ENCODE measurements around the gene MTA1. TPM values are rescaled to one million over a fixed set of nuclear protein-coding genes. Genes with fewer than 3 reads are reported as not detected.
A peak's percentile ranks its signal among the peaks of the same experiment; 100 is the strongest.

MTA1 gene
- total and polyA plus RNA-seq, 8 donors, result 24.9 to 183 (median 54.1) TPM

GRCh38 chr14:105490572-105491365 lies 71.1 kb downstream of the MTA1 start, which contains the start of gene TEDC1:
Gene TEDC1, plus strand, starts transcription at chr14:105491246. Its CDS starts 130 bp downstream, at chr14:105491376.
- TF ChIP-seq POLR2A (IDR thresholded peaks at IDR 0.05) (no peak), POLR2AphosphoS5 (IDR thresholded peaks at IDR 0.05) (peak; percentile 43 to 72 (median 63)), CTCF (IDR thresholded peaks at IDR 0.05) (peak in 5 of 7 experiments; percentile 48 to 94 (median 76)), EP300 (IDR thresholded peaks at IDR 0.05) (no peak)
- H3K9me3 ChIP-seq, result no peaks in the 10 kb centered on the region
- DNase-seq, result peak; percentile 100
- peak within 1 kb of the TSS; percentile 70 to 91 (median 78) for H3K4me3 ChIP-seq
- intact Hi-C loops (cut with DNase I; ENCODE audit: low total_unique reads), result no loop called here
- H3K36me3 ChIP-seq, result no peaks in the 10 kb centered on the region
- H3K27me3 ChIP-seq, result peaks cover 0 to 32% (median 10%) of the 10 kb centered on the region in 3 donors
- H3K4me1 ChIP-seq, result peaks cover 42 to 64% (median 60%) of the 10 kb centered on the region in 4 donors
- 0 to 1% (median 0%) methylated on average over 28 to 94 of the region's 94 CpGs for WGBS, 5 donors
- H3K27ac ChIP-seq, result peak within 1 kb of the TSS; percentile 94 to 97 (median 95)

- H3K36me3 ChIP-seq, result no peaks in the 10 kb centered on the region
- peaks cover 0 to 25% (median 9%) of the 10 kb centered on the region in 3 donors for H3K27me3 ChIP-seq
- H3K27ac ChIP-seq, result peak overlapping the region; percentile 85 to 97 (median 95)
- DNase-seq, result peak; percentile 76 to 82
- intact Hi-C loops (cut with DNase I; ENCODE audit: low total_unique reads), result no loop called here
- H3K4me1 ChIP-seq, result peaks cover 35 to 57% (median 53%) of the 10 kb centered on the region in 4 donors
- TF ChIP-seq EP300 (IDR thresholded peaks at IDR 0.05) (no peak), POLR2A (IDR thresholded peaks at IDR 0.05) (no peak), CTCF (IDR thresholded peaks at IDR 0.05) (no peak), POLR2AphosphoS5 (IDR thresholded peaks at IDR 0.05) (no peak)
- H3K9me3 ChIP-seq, result no peaks in the 10 kb centered on the region
- 1 to 2% (median 1%) methylated on average over 21 to 53 of the region's 53 CpGs for WGBS, 5 donors
- H3K4me3 ChIP-seq, result peak overlapping the region; percentile 62 to 91 (median 75)
These were observed 71.8 kb downstream of the MTA1 start for GRCh38 chr14:105491366-105491973.

GRCh38 chr14:105492031-105492970 lies 72.7 kb downstream of the MTA1 start:
- Histone ChIP-seq H3K27me3 (peaks cover 0 to 17% (median under 1%) of the 10 kb centered on the region in 3 donors), H3K27ac (peak overlapping the region in 3 of 5 donors; percentile 95 to 97 (median 97)), H3K36me3 (no peaks in the 10 kb centered on the region), H3K4me3 (peak overlapping the region in 2 of 4 donors; percentile 62 to 91), H3K9me3 (no peaks in the 10 kb centered on the region), H3K4me1 (peaks cover 27 to 49% (median 45%) of the 10 kb centered on the region in 4 donors)
- peak in 1 of 2 donors; percentile 56 for DNase-seq
- no peak for TF ChIP-seq POLR2AphosphoS5 (IDR thresholded peaks at IDR 0.05)
- TF ChIP-seq EP300 (IDR thresholded peaks at IDR 0.05), result no peak
- TF ChIP-seq CTCF (IDR thresholded peaks at IDR 0.05), result no peak
- TF ChIP-seq POLR2A (IDR thresholded peaks at IDR 0.05), result no peak
- intact Hi-C loops (cut with DNase I; ENCODE audit: low total_unique reads), result no loop called here
- 79 to 92% (median 85%) methylated on average over 9 to 24 of the region's 24 CpGs for WGBS, 5 donors

Measured in stomach (tissue), 9 donors.